DMS114 treated with DMSO at 0.1 percent for 48 hours (cell line): ENCODE measurements around the gene CIITA.

Experiments used
- DNase-seq: peaks from one replicate; lab custom pipeline; 2025; ENCODE audit not compliant: unreplicated experiment; lab: John Stamatoyannopoulos, UW

CIITA gene

DNA sequence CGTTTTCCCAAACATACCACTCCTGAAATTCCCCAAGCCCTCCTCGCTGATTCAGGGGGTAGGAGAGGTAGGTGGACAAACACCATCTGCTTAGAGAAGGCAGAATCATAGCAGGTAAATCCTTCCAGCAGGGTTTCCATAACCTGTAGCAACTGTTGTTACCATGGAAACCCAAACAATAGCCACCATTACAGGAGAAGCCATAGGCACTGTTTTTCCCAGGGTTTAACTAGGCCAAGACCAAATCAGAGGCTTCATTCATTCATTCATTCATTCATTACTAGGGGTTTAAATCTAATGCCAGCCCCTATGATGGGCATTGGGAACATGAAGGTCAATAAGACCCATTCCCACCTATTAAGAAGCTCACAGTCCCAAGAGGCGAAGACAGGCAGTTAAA lies 25.5 kb upstream of the CIITA start:
- no peak for DNase-seq

DNA sequence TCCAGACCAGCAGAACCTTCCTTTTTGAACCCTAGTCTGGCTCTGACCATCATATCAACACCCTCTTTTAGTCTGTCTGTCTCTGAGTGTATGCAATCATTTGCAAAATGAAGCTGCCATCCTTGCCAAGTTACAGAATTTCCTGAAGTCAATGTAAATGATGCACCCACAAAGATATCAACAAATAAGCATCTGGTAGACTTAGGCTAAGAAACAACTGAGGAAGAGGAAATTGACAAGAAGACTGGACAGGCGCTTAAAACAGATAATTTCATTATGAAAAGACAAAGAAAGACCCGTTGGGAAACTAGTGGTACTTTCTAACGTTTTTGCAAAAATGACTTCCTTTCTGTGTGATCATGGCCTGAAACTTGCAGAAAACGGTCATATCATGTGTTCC lies 24.7 kb upstream of the CIITA start:
- no peak for DNase-seq

DNA sequence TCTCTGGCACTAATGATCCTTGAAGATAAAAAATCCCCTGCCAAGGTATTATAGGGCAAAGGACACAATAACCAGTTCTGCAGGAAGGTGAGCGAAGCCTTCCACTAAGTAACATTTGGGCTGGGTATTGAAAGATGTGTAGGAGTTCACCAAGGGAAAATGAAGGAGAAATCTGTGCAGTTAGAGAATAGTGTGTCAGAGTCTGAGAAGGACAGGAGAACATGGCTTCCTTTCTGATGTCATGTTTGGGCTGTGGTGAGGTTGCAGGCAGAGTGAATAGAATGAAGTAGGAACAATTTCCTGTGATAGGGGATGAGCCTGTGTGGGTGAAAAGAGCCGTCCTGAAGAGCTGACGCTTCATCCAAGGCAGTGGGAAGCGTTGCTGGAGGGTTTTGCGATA lies 24.1 kb upstream of the CIITA start:
- DNase-seq: no peak

DNA sequence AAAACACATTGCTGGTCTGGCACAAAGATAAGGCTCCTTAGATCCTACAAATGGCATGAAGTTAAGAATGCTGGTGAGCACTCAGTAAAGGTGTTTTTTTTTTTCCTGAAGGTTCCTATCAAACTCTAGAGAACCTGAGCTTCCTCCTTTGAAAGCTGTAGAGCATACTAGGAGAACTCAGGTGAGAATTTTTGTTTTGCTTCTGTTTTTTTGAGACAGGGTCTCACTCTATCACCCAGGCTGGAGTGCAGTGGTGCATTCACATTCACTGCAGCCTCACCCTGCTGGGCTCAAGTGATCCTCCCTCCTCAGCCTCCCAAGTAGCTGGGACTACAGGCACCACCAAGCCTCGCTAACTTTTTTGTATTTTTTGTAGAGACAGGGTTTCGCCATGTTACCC lies 21.0 kb upstream of the CIITA start:
- DNase-seq: no peak

DNA sequence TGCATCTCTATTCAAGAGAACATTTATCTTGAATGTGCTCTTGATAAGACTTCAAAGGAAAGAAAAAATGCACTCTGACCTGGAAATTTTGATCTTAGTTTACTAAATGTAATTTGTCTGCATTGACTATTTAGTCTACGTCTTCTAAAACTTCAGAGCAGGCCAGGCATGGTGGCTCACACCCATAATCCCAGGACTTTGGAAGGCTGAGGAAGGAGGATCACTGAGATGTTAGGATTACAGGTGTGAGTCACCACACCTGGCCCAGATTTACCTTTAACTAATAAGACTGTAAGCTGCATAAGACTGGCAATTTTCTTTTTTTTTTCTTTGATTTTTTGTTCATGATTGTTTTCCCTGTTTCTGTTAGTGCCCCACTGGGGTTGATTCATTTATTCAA lies 18.8 kb upstream of the CIITA start:
- no peak for DNase-seq

DNA sequence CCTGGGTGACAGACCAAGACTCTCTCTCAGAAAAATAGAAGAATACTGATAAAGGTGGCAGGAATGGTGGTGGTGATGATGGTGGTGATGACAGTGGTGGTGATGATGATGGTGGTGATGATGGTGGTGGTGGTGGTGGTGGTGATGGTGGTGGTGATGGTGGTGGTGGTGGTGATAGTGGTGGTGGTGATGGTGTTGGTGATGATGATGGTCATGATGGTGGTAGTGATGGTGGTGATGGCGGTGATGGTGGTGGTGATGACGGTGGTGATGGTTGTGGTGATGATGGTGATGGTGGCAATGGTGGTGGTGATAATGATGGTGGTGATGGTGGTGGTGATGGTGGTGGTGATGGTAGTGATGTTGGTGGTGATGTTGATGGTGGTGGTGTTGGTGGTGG lies 18.0 kb upstream of the CIITA start:
- no peak for DNase-seq

DNA sequence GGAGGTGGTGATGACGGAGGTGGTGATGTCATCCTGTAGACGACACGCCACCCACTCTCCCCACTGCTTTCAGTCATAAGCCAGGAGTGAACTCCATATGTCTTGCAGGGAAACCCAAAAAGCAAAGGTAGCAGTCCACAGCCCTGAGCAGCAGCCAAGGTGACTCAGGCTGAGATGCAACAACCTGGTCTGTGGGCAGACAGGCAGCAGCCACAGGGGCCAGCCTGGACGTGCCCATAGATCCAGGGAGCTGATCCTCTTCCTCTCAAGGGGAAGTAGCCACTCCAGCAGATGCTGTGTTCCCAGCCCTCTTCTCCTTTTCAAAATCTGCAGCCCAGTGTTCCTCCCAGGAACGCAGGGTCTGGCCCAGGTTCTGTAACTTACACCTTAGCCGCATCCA lies 17.3 kb upstream of the CIITA start:
- no peak for DNase-seq

DNA sequence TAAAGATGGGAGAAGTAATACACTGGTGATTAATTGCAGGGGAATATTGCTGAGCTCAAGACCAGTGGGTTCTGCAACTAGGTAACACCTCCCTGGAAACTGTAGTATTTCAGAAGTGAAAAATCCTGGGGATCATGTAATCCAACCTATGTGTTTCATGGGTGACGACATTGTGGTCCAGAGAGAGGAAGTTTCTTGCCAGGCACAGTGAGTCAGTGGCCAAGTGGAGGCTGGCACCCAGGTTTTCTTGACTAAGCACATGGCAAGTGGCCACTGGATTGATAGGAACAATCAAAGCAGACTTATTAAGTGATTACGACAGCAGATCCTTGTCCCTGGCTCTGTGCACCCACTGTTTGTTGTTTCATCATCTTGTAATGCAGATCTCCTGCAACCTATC lies 14.6 kb upstream of the CIITA start:
- no peak for DNase-seq

DNA sequence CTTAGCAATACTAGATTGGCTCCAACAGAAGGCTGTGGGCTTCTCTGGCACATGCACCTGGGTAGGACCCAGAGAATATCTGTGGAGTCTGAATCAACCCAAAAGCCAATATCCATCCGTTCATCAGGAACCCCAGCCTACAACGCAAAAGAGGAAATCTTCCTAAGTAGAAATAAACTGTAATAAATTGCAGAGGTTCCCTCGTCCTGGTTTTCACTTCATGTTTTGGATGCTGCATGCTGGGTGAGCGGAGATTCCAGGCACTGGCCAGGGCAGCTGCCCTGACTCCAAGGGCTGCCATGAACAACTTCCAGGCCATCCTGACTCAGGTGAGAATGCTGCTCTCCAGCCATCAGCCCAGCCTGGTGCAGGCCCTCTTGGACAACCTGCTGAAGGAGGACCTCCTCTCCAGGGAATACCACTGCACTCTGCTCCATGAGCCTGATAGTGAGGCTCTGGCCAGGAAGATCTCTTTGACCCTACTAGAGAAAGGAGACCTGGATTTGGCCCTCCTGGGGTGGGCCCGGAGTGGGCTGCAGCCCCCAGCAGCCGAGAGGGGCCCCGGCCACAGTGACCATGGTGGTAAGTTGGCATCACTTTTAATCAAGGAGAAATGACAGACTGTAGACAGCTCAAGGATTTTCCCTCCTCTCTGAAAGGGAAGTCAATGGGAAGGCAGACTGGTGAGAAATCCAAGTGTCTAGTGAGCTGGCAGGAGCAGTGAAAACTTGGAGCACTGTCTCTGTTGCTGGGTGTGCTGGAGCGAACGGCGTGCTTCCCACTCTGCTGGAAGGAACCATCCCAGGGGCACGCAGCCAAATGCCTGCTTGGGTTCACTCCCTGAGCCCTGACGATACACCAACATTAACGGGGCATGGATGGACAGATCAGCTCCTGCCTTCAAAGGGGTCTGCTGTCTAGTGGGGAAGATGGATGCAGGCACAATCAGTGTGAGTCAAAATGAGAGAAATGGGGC lies 10.7 kb upstream of the CIITA start:
- DNase-seq: no peak

DNA sequence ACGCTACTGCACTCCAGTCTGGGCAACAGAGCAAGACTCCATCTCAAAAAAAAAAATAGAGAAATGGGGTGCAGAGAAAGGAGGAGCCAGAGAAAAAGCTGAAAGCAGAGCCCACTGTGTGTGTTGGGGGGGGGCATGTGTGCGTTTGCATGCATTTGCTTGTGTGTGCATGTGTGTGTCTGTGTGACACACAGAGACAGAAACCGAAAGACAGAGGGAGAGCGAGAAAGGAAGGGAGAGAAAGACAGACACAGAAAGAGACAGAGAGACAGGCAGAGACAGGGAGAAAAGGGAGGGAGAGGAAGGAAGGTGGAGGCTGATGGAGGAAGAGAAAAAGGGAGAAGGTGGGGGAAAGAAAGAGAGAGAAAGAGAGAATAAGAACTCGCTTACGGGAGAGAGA lies 9.8 kb upstream of the CIITA start:
- DNase-seq: no peak

DNA sequence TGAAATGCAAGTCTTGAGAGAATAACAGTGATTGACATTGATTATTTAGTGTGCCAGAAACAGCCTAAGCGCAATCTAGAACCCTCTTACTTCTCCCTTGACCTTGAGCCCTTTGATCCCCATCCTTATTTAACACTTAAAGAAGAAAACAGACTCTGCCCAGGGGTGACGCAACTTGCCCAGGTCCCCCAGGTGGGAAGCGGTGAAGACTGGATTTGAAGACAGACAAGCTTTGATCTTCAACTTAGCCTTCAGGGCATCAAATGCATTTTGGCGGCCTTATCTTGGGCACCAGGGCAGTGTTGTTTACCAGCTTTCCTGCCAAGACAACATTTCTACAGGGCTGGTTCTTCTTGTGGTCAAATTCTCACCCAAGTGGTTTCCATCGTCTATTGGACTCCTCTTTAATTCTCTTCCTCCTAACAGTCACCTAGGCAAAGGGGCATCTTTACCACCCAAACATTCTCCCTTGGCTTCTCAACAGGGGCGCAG lies 8.9 kb upstream of the CIITA start:
- no peak for DNase-seq

DNA sequence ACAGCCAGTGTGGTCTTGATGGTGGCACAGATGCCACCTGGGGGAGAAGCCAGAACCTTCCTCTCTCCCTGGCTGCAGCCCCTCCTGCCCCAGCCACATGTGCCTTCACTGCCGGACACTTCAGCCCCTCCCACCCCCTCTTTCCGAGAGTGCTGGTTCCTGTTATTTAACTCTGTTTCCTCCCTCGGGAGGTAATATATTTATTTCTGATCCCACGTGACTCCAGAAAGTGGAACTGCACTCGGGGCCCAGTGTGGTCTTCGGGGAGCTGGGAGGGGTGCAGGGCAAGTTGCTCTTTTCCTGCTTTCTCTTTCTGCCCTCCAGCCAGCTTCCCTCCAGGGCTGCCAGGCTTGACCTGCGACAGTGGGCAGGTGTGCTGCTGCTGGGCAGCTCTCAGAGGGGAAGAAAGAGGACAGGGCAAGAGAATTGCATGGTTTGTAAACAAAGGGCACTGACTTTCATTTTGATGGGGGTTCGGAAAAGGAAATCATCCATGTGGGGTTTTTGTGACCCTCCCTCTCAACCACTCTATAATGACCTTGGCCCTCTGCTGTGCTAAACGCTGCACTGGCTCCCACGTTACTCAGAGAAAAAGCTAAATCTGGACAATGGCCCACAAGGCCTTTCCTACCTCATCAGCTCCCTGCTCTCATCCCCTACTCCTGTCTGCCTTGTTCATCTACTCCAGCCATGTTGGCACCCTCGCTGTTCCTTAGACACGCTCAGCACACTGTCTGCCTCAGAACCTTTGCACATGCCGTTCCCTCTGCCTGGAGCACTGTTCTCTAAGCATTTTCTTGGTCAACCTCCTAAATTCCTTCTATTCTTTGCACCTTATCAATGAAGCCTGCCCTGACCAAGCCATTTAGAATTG lies 8.2 kb upstream of the CIITA start:
- DNase-seq: no peak

DNA sequence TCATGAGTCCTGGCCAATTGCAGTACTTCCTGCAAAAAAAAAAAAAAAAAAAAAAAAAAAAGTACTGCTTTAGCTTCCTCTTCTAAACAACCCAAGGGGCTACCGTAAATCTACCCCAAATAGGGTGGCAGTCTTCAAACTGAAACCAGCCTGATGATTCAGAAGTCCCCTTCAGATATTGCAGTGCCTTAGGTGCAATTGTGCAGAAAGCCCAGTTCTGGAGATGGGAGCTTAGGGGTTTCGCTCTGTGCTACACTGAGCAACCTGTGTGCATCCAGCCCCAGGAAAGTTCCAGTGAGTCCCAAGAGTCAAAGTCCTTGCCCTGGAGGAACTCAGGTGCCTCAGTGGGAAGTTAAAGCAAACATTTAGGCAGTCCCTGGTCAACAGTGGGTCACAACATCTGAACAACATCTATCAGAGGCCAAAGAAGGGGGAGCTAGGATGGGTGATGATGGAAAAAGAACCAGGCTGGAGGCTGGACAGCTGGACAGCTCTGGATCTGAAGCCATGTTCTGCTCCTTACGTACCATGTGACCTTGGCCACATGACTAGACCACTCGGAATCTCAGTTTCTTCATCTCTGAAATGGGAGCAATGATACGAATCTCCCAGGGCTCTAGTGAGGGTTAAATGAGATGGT lies 6.7 kb upstream of the CIITA start:
- no peak for DNase-seq

DNA sequence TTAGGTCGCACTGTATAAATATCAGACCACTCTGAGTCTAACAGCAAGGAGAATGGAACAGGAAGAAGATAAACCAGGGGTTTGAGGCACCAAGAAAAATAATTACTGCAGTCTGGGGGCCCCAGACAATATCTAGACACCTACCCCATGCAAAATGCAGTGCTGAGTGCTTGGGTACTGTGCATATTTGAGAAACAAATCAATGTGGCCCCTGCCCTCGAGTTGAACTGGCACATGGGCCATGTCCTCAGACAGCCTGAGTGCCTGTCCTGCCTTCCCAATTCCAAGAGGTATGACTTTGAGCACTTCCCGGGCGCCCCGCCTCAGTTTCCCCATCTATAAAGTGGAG lies 6.2 kb upstream of the CIITA start:
- no peak for DNase-seq

DNA sequence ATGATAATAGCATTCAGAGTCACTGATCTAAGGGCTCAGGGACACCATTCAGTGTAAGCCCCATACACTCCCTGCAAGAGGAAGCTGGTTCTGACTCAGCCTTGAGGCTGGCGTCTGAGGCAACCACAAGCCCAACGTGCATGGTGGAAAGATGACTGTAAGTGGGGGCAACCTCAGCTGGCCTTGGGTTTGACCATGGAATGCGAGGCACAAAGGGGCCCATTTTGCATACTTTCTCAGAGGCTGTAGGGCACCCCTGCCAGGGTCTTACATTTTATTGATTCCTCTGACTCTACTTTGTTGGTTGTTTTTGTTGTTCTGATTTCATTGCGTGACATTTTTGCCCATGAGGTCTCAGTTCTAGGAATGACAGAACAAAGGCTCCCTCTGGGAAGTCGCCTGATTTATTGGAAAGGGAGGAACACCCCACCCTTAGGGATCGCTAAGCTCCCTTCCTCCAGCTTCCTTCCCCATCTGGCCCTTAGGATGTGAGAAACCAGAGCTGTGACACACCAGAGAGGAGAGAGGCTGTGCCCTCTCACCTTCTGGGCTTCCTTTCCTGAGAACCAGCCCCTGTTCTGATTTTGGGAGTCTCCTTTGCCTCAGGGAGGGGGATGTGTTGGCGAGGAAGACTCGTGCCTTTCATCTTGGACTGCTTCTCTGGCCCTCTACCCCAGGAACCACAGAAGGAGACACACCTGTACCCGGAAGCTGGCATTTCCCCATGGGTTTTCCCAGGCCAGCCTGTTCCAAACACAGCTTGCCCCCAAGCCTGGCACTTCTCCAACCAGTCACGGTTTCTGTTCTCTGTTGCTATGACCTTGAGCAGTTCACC lies 5.6 kb upstream of the CIITA start:
- DNase-seq: no peak

DNA sequence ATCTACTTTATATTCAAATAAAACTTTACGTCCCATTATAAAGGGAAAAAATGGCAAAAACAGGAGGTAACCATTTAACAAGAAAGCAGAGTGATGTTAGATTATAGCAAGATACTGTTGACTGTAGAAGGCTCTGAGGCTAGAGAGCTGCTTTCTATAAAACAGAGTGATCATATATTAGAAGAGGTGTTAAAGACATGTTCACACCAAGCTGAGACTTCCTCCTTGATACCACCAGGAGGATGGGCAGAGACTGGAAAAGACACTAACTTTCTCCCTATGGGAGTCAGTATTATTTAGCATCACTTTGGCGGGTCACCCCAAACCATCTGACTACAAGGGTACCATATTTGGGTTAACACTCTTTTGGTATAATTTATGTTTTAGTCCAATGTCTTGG lies 687 bp upstream of the CIITA start:
- DNase-seq: no peak

DNA sequence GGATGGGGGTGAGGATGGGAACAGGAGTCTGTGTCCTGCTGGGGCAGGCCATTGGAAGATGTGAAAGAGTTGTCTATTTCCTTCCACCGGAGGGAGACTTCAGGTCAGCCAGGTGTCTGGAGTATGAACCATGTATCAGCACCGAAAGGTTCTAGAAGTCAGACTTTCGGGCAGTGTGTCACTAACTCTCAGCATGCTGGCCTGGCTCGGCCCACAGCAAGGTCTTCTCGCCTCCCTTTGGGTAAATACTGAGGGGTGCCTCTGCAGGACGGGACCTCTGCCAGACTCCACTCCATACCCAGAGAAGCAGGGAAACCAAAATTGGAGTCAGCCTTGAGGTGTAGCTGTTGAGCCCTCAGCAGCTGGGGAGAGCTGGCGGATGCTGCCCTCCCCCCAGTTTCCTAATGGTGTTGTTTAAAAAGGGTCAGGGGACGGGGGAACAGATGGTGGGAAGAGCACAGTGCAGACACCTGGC lies 507 bp downstream of the CIITA start:
- DNase-seq: no peak

DNA sequence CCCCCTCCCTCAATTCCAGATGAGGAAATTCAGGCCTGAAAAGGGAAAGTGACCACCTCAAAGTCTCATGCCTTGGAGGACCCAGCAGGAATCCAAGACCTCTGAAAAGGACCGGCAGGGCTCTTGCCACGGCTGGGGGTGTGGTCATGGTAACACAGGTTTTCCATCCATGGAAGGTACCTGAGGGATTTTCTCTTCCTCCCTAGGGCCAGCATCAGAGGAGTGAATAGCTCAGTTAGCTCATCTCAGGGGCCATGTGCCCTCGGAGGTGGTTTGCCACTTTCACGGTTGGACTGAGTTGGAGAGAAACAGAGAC lies 1.3 kb downstream of the CIITA start:
- DNase-seq: no peak

DNA sequence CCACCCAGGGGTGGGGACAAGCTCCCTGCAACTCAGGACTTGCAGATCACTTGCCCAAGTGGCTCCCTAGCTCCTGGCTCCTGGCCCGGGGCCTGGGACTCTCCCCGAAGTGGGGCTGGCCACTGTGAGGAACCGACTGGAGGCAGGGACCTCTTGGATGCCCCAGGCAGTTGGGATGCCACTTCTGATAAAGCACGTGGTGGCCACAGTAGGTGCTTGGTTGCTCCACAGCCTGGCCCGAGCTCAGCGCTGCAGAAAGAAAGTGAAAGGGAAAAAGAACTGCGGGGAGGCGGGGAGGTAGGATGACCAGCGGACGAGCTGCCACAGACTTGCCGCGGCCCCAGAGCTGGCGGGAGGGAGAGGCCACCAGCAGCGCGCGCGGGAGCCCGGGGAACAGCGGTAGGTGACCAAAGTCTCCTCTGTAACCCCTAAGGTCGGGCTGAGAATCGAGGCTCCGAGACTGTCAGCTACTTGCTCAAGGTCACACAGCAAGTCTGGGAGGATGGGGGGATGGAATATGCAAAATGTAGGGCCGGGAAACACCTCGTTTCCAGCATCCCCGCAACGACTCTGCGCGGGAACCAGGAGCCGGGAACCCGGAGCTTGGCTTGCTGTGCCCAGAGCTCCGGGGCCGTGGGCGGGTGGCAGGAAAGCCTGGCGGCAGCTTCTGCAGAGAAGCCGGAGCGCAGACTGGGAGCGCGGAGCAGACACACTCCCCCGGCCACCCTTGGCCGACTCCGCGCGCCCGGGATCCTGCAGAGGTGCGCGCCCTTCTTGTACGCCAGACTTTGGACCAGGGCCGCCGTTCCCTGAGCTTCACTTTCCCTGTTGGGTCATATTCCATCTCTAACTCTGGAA lies 1.9 kb downstream of the CIITA start:
- no peak for DNase-seq
